Adrenal gland (tissue), 12 donors: ENCODE measurements around the gene ZNF608. TPM values are rescaled to one million over a fixed set of nuclear protein-coding genes. Genes with fewer than 3 reads are reported as not detected.

Experiments used
- DNase-seq, 7 donors: peaks; one replicate each; pipeline ENCODE4 v3.0.0-alpha.2; 2019 to 2020
- H3K27ac ChIP-seq, 5 donors: fragments of 200-600 bp; sonication (generic) in 4 of 5; 1 replicate in 3 of 5; 2 replicates in 2 of 5; pipeline versions ENCODE4 v1.5.1 to v1.8.0; 2016 to 2020; ENCODE audit warnings: mild to moderate bottlenecking in 1 of 5
- H3K27me3 ChIP-seq: fragments of 200-600 bp; 2 replicates; pipeline ENCODE4 v1.8.0; 2021
- H3K36me3 ChIP-seq, 2 donors: fragments of 200-600 bp; replicated peaks in 1 of 2; 1 replicate in 1 of 2; 2 replicates in 1 of 2; pipeline versions ENCODE4 v1.5.1 to v1.8.0; 2018 to 2022
- H3K4me1 ChIP-seq, 2 donors: fragments of 200-600 bp; replicated peaks in 1 of 2; 1 replicate in 1 of 2; 2 replicates in 1 of 2; pipeline versions ENCODE4 v1.5.1 to v1.8.0; 2018 to 2021
- H3K4me3 ChIP-seq, 4 donors: fragments of 200-600 bp; sonication (generic) in 3 of 4; one replicate each; pipeline ENCODE4 v1.5.1; 2016 to 2018
- H3K9me3 ChIP-seq, 3 donors: fragments of 200-600 bp; sonication (generic) in 1 of 3; replicated peaks in 1 of 3; 1 replicate in 2 of 3; 2 replicates in 1 of 3; pipeline versions ENCODE4 v1.5.1 to v1.8.0; 2016 to 2021
- CTCF ChIP-seq, 6 experiments: fragments of 450-650 bp in 4 of 6; fragments of 200-600 bp in 2 of 6; sonication (generic) in 1 of 6; IDR thresholded peaks; 1 replicate in 5 of 6; 2 replicates in 1 of 6; pipeline versions ENCODE4 v1.5.1 to v1.8.0; 2016 to 2021; ENCODE audit warnings: antibody characterized with exemption in 6 of 6, mild to moderate bottlenecking in 2 of 6, moderate library complexity in 1 of 6
- POLR2A ChIP-seq, 2 donors: fragments of 450-650 bp; IDR thresholded peaks; one replicate each; pipeline ENCODE4 v1.6.1; 2017; ENCODE audit warnings: antibody characterized with exemption in 2 of 2, mild to moderate bottlenecking in 2 of 2, moderate library complexity in 1 of 2
- WGBS, 4 donors: extraction: QIAGEN DNeasy Blood & Tissue Kit in 2 of 4; methylation state at CpG; one replicate each; pipeline versions ENCODE4 v1.1.5 to v1.1.7; 2013 to 2017; 5-methylcytosine and 5-hydroxymethylcytosine counted together
- intact Hi-C, 2 donors: fragments of 100-400 bp; cut with DNase I; formaldehyde crosslinking; loops; one replicate each; pipeline versions ENCODE4 v1.14.1 to v1.15.0; 2022 to 2023
- polyA plus RNA-seq, 3 donors: library from polyadenylated mRNA; stranded (reverse); fragments of 200-250 nt in 2 of 3; fragments of 350-450 nt in 1 of 3; fragmentation: Illumina TruSeq in 1 of 3; extraction: RNeasy Lipid Tissue Mini Kit (QIAGEN cat#74804) in 1 of 3; gene quantifications; one replicate each; pipeline ENCODE4 v1.2.3, GENCODE V29; 2013 to 2014
- total RNA-seq, 9 donors: library from RNA; depleted of rRNA in 4 of 9; stranded (reverse); fragments of >200 nt in 4 of 9; fragments of 120-200 nt in 1 of 9; fragmentation: NEBNext Ultra II Directional in 1 of 9; extraction: Animal tissue kit (Norgen Biotek cat#: 25700) in 1 of 9; gene quantifications; one replicate each; pipeline versions ENCODE4 v1.1.0 to v1.2.4, GENCODE V29; 2013 to 2023
- donor health status: healthy with polysubstance abuse.
- donor health status: Bipolar disorder and iron deficiency.
- donor health status: DM: yes; HTN: yes; CAD: no.
- donor health status: DM: no; HTN: no; CAD: no.
- donor health status: DM: no; HTN: no; CAD: no.
- donor health status: DM: yes; HTN: yes; CAD: no.

Gene ZNF608
- total and polyA plus RNA-seq, 12 donors = 14.4 to 55.0 (median 29.1) TPM

GRCh38 chr5:124760608-124761007 is 14.2 kb upstream of the ZNF608 start:
- no peak overlapping the region for H3K4me3 ChIP-seq
- no peaks in the 10 kb centered on the region for H3K36me3 ChIP-seq
- no peaks in the 10 kb centered on the region for H3K27me3 ChIP-seq
- H3K27ac ChIP-seq = no peak overlapping the region
- no peaks in the 10 kb centered on the region for H3K9me3 ChIP-seq
- intact Hi-C loops = no loop called here
- DNase-seq = no peak
- H3K4me1 ChIP-seq = peaks cover 0 to 10% of the 10 kb centered on the region in 2 donors
- TF ChIP-seq POLR2A (IDR thresholded peaks at IDR 0.05) (no peak), CTCF (IDR thresholded peaks at IDR 0.05) (no peak)

GRCh38 chr5:124755565-124755964 is 9.1 kb upstream of the ZNF608 start:
- peaks cover 0 to 5% of the 10 kb centered on the region in 2 donors for H3K4me1 ChIP-seq
- no peak for TF ChIP-seq POLR2A (IDR thresholded peaks at IDR 0.05)
- TF ChIP-seq CTCF (IDR thresholded peaks at IDR 0.05) = no peak
- H3K27ac ChIP-seq = no peak overlapping the region
- DNase-seq = no peak
- no peaks in the 10 kb centered on the region for H3K9me3 ChIP-seq
- H3K36me3 ChIP-seq = no peaks in the 10 kb centered on the region
- 74 to 86% (median 83%) methylated on average over 3 of the region's 3 CpGs for WGBS, 4 donors
- intact Hi-C loops = no loop called here
- no peaks in the 10 kb centered on the region for H3K27me3 ChIP-seq
- no peak overlapping the region for H3K4me3 ChIP-seq

DNA sequence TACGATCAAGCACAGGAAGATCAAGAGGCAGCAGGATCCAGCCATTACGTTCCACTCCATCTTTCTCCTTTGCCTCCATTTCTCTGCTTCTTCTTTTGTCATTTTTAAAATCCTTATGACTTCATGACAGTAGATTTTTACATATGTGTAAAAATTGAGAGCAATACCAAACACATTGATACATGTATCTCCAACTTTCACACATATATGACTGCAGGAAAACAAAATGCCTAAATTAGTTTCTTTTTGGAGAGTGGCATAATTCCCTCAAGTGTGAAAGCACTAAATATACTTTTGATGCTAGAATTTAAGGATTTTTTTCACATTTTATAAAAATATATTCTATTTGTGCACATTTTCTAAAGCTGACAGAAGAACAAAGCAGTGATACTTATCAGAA is 8.6 kb upstream of the ZNF608 start:
- Histone ChIP-seq H3K4me1 (no peaks in the 10 kb centered on the region), H3K27ac (no peak overlapping the region), H3K36me3 (no peaks in the 10 kb centered on the region), H3K9me3 (no peaks in the 10 kb centered on the region), H3K4me3 (no peak overlapping the region), H3K27me3 (no peaks in the 10 kb centered on the region)
- intact Hi-C loops = no loop called here
- 87 to 92% (median 90%) methylated on average over 2 of the region's 2 CpGs for WGBS, 4 donors
- DNase-seq = no peak
- no peak for TF ChIP-seq POLR2A (IDR thresholded peaks at IDR 0.05)
- no peak for TF ChIP-seq CTCF (IDR thresholded peaks at IDR 0.05)

- no peak overlapping the region for H3K4me3 ChIP-seq
- intact Hi-C loops = no loop called here
- TF ChIP-seq CTCF (IDR thresholded peaks at IDR 0.05) = no peak
- TF ChIP-seq POLR2A (IDR thresholded peaks at IDR 0.05) = no peak
These were observed 7.9 kb upstream of the ZNF608 start for GRCh38 chr5:124754206-124754927.

More at GRCh38 chr5:124754206-124754927, 7.9 kb upstream of the ZNF608 start:
- no peaks in the 10 kb centered on the region for H3K36me3 ChIP-seq
- no peaks in the 10 kb centered on the region for H3K4me1 ChIP-seq
- H3K9me3 ChIP-seq = no peaks in the 10 kb centered on the region
- no peak for DNase-seq
- no peaks in the 10 kb centered on the region for H3K27me3 ChIP-seq
- no peak overlapping the region for H3K27ac ChIP-seq
- 72 to 83% (median 78%) methylated on average over 7 of the region's 7 CpGs for WGBS, 4 donors
